H1 (cell line): ENCODE data around the gene VPS37C. TPM values are rescaled to one million over a fixed set of nuclear protein-coding genes. Genes with fewer than 3 reads are reported as not detected.

Experiments used
- CTBP2 ChIP-seq: IDR thresholded peaks from 2 replicates; pipeline ENCODE4 v1.7.0; 2011; ENCODE audit warnings: borderline replicate concordance, mild to moderate bottlenecking, moderate library complexity, mixed read lengths, low read length; ENCODE audit not compliant: insufficient read depth, insufficient read length
- EP300 ChIP-seq, 2 experiments: IDR thresholded peaks; 1 replicate in 1 of 2; 2 replicates in 1 of 2; pipeline ENCODE4 v1.6.1; 2011 to 2012; ENCODE audit warnings: low read depth in 2 of 2, low read length in 2 of 2, mild to moderate bottlenecking in 2 of 2, borderline replicate concordance in 1 of 2, inconsistent platforms in 1 of 2, moderate library complexity in 1 of 2
- RBBP5 ChIP-seq: IDR thresholded peaks from 2 replicates; pipeline ENCODE4 v1.7.1; 2012; ENCODE audit warnings: low read depth, mild to moderate bottlenecking, inconsistent platforms, low read length, moderate library complexity, borderline replicate concordance
- SP4 ChIP-seq: IDR thresholded peaks from 2 replicates; pipeline ENCODE4 v1.6.1; 2012; ENCODE audit warnings: low read length, inconsistent platforms
- polyA plus RNA-seq, 7 experiments: library from polyadenylated mRNA; depleted of rRNA in 3 of 7; stranded (reverse) in 5 of 7; unstranded in 2 of 7; fragments of >200 nt in 5 of 7; fragments of 200-250 nt in 2 of 7; gene quantifications; 1 replicate in 5 of 7; 2 replicates in 1 of 7; 4 replicates in 1 of 7; pipeline versions ENCODE4 v1.2.1 to v1.2.3, GENCODE V29; 2011 to 2013; ENCODE audit warnings: missing spikeins in 2 of 7, mixed read lengths in 2 of 7
- total RNA-seq: library from RNA; stranded (reverse); fragmentation: NEBNext Ultra II Directional; extraction: Animal tissue kit (Norgen Biotek cat#: 25700); gene quantifications from 2 replicates; pipeline ENCODE4 v1.2.1, GENCODE V29; 2021

Gene VPS37C
- total and polyA plus RNA-seq, 2 of the 8 experiments (the other 6 are each of a cell fraction or from before 2014, with no cell fraction given), result 12.9 to 21.0 TPM

DNA sequence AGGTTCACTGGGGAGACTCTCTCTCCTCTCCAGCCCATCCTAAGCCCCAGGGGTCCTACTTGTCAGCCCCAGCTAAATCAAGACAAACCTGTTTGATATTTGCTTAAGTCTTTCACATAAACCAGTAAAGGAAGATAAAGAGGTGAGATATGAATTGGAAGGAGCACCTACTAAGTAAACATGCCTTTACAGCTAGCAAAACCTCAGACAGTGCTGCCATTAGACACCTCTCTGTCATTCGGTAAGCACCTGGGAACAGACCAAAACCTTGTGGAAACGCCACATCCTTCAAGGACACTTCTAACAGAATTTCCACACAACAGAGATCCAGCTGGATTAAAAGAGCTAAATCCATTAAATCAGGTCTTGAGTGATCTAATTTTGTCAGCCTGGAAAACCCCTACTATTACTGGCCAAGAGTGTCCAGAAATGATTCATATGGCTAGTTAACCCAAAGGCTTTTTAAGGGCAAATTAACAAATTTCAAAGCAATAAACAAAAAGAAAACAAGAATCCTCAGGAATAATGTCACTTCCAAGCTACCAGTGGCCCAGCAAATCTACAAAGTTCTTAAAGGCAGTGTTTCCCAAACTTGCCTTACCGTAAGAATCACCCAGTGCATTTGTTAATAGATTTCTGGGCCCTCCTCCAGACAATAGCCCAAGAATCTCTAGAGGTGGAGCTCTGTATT, 2.4 kb downstream of the VPS37C start (continued):
- TF ChIP-seq EP300 (IDR thresholded peaks at IDR 0.05; ENCODE audit: borderline replicate concordance in 1 of 2, low read depth in 2 of 2, low read length in 2 of 2) (no peak), SP4 (no peak), RBBP5 (no peak), CTBP2 (no peak)
